MM.1S (cell line): ENCODE measurements around the gene RALGAPA2.

Source experiments
- EZH2 ChIP-seq: fragments of 300-600 bp; sonication (generic); optimal IDR thresholded peaks from 2 replicates; pipeline ENCODE3; 2017; ENCODE audit warnings: low read depth, mild to moderate bottlenecking, antibody characterized with exemption, low read length, mixed read lengths
- EZH2phosphoT487 ChIP-seq: fragments of 300-600 bp; sonication (generic); IDR thresholded peaks from 2 replicates; pipeline ENCODE4 v1.6.1; 2018; ENCODE audit warnings: antibody characterized with exemption, low read length
- TF ChIP-seq, protein P1 (sequence below): fragments of 300-600 bp; sonication (generic); IDR thresholded peaks from 2 replicates; pipeline ENCODE4 v1.5.1; 2016; ENCODE audit warnings: antibody characterized with exemption, low read length, mixed read lengths

DNA sequence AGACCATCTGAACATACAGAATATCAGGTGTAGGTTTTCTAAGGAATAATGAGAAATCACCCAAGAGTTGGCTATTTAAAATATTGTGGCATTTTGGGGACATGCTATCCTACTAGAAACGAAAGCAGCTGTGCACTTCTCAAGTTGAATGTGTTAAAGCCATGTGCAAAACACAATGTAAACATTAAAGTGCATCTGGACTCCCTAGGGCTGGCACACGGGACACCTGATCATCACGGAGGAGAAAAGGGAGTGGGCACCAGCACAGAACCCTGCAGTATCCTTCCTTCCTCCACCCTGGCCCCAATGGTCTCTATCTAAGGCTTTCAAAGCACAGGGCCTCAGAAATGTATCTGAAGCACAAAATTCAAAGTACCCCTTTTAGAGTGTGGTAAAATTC, 250.3 kb downstream of the RALGAPA2 start:
- TF ChIP-seq, protein P1, sequence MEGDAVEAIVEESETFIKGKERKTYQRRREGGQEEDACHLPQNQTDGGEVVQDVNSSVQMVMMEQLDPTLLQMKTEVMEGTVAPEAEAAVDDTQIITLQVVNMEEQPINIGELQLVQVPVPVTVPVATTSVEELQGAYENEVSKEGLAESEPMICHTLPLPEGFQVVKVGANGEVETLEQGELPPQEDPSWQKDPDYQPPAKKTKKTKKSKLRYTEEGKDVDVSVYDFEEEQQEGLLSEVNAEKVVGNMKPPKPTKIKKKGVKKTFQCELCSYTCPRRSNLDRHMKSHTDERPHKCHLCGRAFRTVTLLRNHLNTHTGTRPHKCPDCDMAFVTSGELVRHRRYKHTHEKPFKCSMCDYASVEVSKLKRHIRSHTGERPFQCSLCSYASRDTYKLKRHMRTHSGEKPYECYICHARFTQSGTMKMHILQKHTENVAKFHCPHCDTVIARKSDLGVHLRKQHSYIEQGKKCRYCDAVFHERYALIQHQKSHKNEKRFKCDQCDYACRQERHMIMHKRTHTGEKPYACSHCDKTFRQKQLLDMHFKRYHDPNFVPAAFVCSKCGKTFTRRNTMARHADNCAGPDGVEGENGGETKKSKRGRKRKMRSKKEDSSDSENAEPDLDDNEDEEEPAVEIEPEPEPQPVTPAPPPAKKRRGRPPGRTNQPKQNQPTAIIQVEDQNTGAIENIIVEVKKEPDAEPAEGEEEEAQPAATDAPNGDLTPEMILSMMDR, result no peak
- TF ChIP-seq EZH2 (no peak), EZH2phosphoT487 (no peak)
